IPS-18a (cell line): ENCODE results near the gene DLEC1.

Source experiments
- H3K27ac ChIP-seq: one replicate; pipeline ENCODE4 v1.5.1; 2013; ENCODE audit warnings: low read length
- H3K27me3 ChIP-seq: one replicate; pipeline ENCODE4 v1.6.1; 2013; ENCODE audit warnings: mild to moderate bottlenecking, low read length; ENCODE audit not compliant: control insufficient read depth, insufficient read depth
- H3K36me3 ChIP-seq: one replicate; pipeline ENCODE4 v1.6.1; 2013; ENCODE audit warnings: low read depth, low read length; ENCODE audit not compliant: control insufficient read depth
- H3K4me1 ChIP-seq: one replicate; pipeline ENCODE4 v1.6.1; 2013; ENCODE audit warnings: low read depth, low read length; ENCODE audit not compliant: control insufficient read depth
- H3K4me3 ChIP-seq: one replicate; pipeline ENCODE4 v1.5.1; 2013; ENCODE audit warnings: low read length
- H3K9ac ChIP-seq: one replicate; pipeline ENCODE4 v1.6.1; 2013; ENCODE audit warnings: mild to moderate bottlenecking, low read length, moderate library complexity
- H3K9me3 ChIP-seq: one replicate; pipeline ENCODE4 v1.6.1; 2013; ENCODE audit warnings: low read depth, low read length; ENCODE audit not compliant: control insufficient read depth

DLEC1 gene

GRCh38 chr3:38011111-38011510 lies 27.9 kb upstream of the DLEC1 start:
- H3K36me3 ChIP-seq = peaks cover 22% of the 10 kb centered on the region
- H3K9me3 ChIP-seq = no peaks in the 10 kb centered on the region
- H3K27ac ChIP-seq = no peak overlapping the region
- H3K4me3 ChIP-seq = no peak overlapping the region
- no peaks in the 10 kb centered on the region for H3K27me3 ChIP-seq
- H3K4me1 ChIP-seq = no peaks in the 10 kb centered on the region
- H3K9ac ChIP-seq = no peak overlapping the region

- peaks cover 12% of the 10 kb centered on the region for H3K36me3 ChIP-seq
- H3K4me1 ChIP-seq = no peaks in the 10 kb centered on the region
- no peak overlapping the region for H3K27ac ChIP-seq
- H3K9ac ChIP-seq = no peak overlapping the region
- no peaks in the 10 kb centered on the region for H3K9me3 ChIP-seq
- H3K4me3 ChIP-seq = no peak overlapping the region
- H3K27me3 ChIP-seq = no peaks in the 10 kb centered on the region
These were observed 23.5 kb upstream of the DLEC1 start for GRCh38 chr3:38015485-38015884.

GRCh38 chr3:38015984-38016383 lies 23.0 kb upstream of the DLEC1 start:
- Histone ChIP-seq H3K9ac (no peak overlapping the region), H3K4me1 (no peaks in the 10 kb centered on the region), H3K4me3 (no peak overlapping the region), H3K27me3 (no peaks in the 10 kb centered on the region), H3K9me3 (no peaks in the 10 kb centered on the region), H3K36me3 (peaks cover 12% of the 10 kb centered on the region), H3K27ac (no peak overlapping the region)

GRCh38 chr3:38016410-38016809 lies 22.6 kb upstream of the DLEC1 start:
- Histone ChIP-seq H3K27me3 (no peaks in the 10 kb centered on the region), H3K4me1 (no peaks in the 10 kb centered on the region), H3K36me3 (peaks cover 12% of the 10 kb centered on the region), H3K9me3 (no peaks in the 10 kb centered on the region), H3K9ac (no peak overlapping the region), H3K27ac (no peak overlapping the region), H3K4me3 (no peak overlapping the region)

- no peaks in the 10 kb centered on the region for H3K27me3 ChIP-seq
- peaks cover 12% of the 10 kb centered on the region for H3K36me3 ChIP-seq
- no peak overlapping the region for H3K4me3 ChIP-seq
- no peak overlapping the region for H3K9ac ChIP-seq
- no peaks in the 10 kb centered on the region for H3K4me1 ChIP-seq
- H3K9me3 ChIP-seq = no peaks in the 10 kb centered on the region
- H3K27ac ChIP-seq = no peak overlapping the region
These were observed 22.1 kb upstream of the DLEC1 start for GRCh38 chr3:38016847-38017444.

GRCh38 chr3:38017445-38018295 lies 21.3 kb upstream of the DLEC1 start:
- Histone ChIP-seq H3K4me1 (no peaks in the 10 kb centered on the region), H3K4me3 (no peak overlapping the region), H3K27me3 (no peaks in the 10 kb centered on the region), H3K27ac (no peak overlapping the region), H3K9ac (no peak overlapping the region), H3K36me3 (peaks cover 12% of the 10 kb centered on the region), H3K9me3 (no peaks in the 10 kb centered on the region)

GRCh38 chr3:38018296-38019266 lies 20.4 kb upstream of the DLEC1 start:
- H3K9ac ChIP-seq = no peak overlapping the region
- H3K9me3 ChIP-seq = no peaks in the 10 kb centered on the region
- no peak overlapping the region for H3K27ac ChIP-seq
- no peaks in the 10 kb centered on the region for H3K4me1 ChIP-seq
- H3K36me3 ChIP-seq = peaks cover 12% of the 10 kb centered on the region
- peaks cover 6% of the 10 kb centered on the region for H3K27me3 ChIP-seq
- no peak overlapping the region for H3K4me3 ChIP-seq

GRCh38 chr3:38019658-38020341 lies 19.2 kb upstream of the DLEC1 start:
- Histone ChIP-seq H3K27ac (no peak overlapping the region), H3K9ac (no peak overlapping the region)

GRCh38 chr3:38020342-38020726 lies 18.7 kb upstream of the DLEC1 start:
- H3K27me3 ChIP-seq = peaks cover 7% of the 10 kb centered on the region
- peaks cover under 1% of the 10 kb centered on the region for H3K4me1 ChIP-seq
- H3K27ac ChIP-seq = no peak overlapping the region
- no peak overlapping the region for H3K4me3 ChIP-seq
- peaks cover 6% of the 10 kb centered on the region for H3K36me3 ChIP-seq
- no peak overlapping the region for H3K9ac ChIP-seq
- no peaks in the 10 kb centered on the region for H3K9me3 ChIP-seq

More at GRCh38 chr3:38019658-38020341, 19.2 kb upstream of the DLEC1 start:
- Histone ChIP-seq H3K36me3 (peaks cover 10% of the 10 kb centered on the region), H3K27me3 (peaks cover 7% of the 10 kb centered on the region), H3K9me3 (no peaks in the 10 kb centered on the region), H3K4me3 (no peak overlapping the region), H3K4me1 (no peaks in the 10 kb centered on the region)

GRCh38 chr3:38021196-38021595 lies 17.8 kb upstream of the DLEC1 start:
- Histone ChIP-seq H3K27ac (no peak overlapping the region), H3K9me3 (no peaks in the 10 kb centered on the region), H3K4me1 (peaks cover 6% of the 10 kb centered on the region), H3K36me3 (no peaks in the 10 kb centered on the region), H3K27me3 (peaks cover 16% of the 10 kb centered on the region), H3K9ac (no peak overlapping the region), H3K4me3 (no peak overlapping the region)

- peaks cover 6% of the 10 kb centered on the region for H3K4me1 ChIP-seq
- no peak overlapping the region for H3K9ac ChIP-seq
These were observed 16.7 kb upstream of the DLEC1 start for GRCh38 chr3:38022301-38022700.

More at GRCh38 chr3:38022301-38022700, 16.7 kb upstream of the DLEC1 start:
- Histone ChIP-seq H3K4me3 (no peak overlapping the region), H3K27ac (no peak overlapping the region), H3K27me3 (peaks cover 25% of the 10 kb centered on the region), H3K36me3 (no peaks in the 10 kb centered on the region), H3K9me3 (no peaks in the 10 kb centered on the region)
